Measurements from ENCODE around the gene ATOSA.

The ATOSA gene

DNA sequence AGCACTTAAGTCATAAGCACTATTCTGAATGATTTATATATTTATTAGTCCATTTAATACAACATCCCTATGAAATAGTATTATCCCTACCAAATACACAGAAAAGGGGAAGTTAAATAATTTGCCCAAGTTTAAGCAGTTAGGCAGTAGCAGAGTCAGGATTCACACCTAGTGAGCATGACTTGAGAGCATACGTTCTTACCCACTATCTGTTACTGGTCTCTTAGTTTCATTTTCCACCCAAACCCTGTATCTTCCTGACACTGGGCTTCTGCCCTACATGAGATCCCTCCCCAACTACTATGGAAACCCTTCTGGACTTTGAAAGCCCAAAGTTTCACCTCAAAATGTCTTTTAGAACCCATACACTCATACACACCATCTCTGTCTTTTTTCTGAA lies 4.4 kb upstream of the ATOSA start:
- DNase-seq (ENCODE audit: low read depth), result no peak

DNA sequence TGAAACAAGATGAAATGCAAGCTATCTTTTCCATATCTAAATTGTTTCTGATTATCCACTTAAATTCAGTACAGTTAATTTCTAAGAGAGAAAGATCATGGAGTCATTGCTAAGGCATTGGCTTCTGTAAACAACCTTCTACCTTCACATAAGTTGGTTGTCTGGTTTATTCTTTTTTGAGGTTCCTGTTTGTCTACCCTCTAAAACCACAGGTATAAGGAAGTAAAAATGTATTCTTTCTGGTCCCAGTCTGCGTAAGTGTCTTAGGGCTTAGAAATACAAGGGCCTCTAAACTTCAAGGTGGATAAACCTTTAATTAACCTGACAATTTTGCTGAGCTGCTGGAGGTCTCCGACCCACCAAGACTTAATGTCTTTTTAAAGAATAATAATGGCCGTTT lies 3.6 kb upstream of the ATOSA start:
- no peak for DNase-seq (ENCODE audit: low read depth)

DNA sequence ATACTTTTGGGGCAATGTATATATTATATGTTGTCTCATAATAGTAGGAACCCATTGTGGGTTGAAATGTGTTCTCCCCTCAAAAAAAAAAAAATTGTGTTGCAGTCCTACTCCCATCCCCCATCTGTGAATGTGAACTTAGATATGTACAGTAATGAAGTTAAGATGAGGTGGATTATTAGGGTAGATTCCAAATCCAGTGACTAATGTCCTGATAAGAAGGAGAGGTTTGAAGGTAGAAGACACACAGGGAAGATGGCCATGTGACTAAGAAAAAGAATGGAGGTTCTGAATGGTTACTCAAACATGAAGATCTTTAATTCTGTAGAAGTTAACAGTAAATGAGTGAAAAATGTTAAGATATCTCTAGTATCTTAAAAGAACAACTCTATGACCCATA lies 3.0 kb upstream of the ATOSA start:
- no peak for DNase-seq (ENCODE audit: low read depth)

DNA sequence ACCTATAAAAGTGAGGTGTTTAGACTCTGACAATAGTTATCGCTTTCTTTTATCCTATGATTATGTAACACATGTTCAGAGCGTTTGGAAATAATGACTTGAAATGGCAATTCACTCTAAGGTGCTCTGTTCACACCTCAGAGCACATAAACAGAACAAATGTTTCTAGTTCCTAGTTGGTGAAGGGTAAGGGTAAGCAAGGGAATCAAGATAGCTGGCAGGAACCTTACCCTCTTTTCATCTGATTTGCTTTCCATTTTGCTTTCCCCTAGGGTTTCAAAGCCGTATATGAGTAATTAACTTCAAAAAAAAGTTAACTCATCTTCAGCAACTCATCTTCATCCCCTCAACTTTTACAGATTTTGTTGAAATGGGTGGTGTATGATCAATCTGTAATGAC lies 2.3 kb upstream of the ATOSA start:
- no peak for DNase-seq (ENCODE audit: low read depth)

DNA sequence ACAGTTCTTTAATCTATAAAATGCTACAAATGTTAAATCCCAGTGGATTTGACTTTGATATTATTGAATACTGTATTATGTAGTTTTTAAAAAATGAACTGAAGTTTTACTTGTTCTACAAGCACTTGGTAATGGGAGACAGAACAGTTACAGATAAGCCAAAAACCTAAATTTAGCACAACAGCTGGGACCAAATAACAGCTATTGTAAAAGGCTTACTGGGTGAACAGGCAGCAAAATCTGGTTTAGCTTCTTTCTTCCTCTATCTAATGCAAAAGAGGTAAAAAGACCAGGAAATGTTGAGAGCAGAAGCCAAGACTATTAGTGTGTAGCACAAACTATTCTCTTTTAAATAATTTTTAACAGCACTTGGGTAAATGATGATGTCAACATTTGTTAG lies 1.6 kb upstream of the ATOSA start:
- DNase-seq (ENCODE audit: low read depth), result no peak

DNA sequence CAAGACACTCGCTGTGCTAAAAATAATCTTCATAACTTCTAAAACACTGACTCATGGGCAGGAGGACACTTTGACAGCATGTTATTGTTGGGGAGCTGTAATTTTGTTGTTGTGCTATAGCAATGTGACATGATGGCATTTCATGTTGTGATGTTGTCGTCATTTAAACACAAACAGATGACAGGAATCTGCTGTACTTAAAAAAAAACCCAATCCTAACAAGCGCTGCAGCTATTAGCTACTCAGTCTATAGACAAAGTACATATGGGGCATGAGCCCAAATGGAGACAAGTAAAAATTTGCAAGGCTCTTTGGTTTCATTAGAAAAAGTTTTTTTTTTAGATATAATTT lies 828 bp upstream of the ATOSA start:
- DNase-seq (ENCODE audit: low read depth), result peak; percentile 60

DNA sequence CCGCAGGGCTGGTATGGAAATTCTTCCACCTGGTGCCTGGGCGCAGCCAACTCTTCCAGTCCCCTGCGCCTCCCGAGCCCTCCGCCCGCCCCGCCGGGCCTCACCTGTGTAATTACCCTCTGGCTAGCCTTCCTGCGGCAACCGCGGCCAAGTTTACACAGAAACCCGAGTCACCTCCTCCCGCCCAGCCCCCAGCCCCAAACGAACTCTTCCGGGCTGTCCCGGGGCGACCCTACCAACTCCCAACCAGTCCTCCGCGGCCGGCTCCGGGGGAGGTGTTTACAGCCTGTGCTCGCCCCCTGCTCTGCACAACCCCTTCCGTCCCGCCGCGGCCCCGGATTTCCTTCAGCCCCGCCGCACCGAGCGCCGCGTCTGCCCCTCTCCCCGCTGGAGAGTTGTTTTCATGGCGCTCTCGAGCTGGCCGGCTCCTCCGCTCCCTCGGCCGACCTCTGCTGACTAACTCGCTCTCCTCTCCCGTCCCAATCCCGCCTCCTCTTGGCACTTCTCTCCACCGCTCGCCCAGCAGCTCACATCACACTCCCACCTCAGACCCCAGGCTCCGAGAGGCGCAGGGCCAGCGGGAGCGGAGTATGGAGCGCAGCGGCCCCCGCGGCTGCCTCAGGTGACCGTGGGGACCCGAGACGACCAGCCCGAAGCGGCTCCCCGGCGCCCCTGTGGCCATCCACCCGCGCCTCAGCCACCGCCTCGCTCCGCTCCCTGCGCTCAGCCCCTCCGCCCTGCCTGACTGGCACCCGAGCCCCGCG lies 538 bp downstream of the ATOSA start:
- DNase-seq (ENCODE audit: low read depth), result peak; percentile 68

DNA sequence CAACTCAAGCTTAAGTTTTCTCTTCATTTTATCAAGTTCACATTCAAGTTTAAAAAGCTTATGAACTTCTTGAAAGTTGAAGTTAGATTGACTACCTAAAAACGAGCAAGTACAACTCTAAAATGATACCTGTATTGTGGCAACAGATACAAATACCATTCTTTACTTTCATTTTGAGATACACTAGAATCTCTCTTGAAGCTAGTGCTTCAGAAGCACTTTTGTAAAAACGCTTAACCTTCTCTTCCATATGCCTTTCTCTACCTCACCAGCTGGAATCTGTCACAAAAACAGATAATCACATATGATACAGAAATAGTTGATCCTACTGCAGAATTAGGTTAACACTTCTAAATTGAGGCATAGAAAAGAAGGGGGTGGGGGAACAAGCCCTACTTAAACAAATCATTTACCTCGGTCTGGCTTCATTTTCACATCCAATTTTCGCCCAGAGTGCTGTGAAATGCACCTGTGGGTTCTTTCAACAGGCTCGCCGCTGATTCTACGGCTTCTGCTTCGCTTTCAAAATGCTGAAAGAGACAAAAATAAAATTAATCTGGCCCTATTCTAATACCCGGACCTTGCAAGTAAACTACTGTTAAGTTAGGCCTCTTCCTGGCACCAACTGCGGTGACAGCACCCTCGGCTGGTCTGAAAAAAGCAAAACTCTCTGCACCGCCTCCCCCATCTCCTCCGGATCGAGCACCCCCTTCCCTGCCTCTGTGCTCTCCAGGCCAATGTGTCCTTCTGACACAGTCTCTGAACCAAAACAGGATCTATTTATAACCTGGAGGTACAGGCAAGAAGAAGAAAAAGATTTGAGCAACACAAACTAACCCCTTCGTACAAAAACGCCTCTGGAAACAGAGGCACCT lies 1.4 kb downstream of the ATOSA start:
- peak; percentile 74 for DNase-seq (ENCODE audit: low read depth)

DNA sequence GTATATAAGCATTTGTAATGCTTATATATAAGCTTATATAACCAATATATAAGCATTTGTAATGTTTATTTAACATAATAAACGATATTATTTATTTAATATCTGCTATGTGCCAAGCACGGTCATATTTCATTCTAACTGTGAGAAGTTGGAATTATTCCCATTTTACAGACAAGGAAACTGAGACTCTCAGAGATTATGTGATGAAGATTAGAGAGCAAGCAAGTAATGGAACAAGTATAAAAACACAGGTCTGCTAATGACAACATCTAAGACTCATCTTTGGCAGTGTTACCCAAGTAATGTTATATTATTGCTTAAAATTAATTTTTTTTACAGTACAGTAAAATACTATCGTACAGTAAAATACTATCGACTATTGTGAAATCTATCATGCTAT lies 4.4 kb downstream of the ATOSA start:
- DNase-seq (ENCODE audit: low read depth), result no peak

DNA sequence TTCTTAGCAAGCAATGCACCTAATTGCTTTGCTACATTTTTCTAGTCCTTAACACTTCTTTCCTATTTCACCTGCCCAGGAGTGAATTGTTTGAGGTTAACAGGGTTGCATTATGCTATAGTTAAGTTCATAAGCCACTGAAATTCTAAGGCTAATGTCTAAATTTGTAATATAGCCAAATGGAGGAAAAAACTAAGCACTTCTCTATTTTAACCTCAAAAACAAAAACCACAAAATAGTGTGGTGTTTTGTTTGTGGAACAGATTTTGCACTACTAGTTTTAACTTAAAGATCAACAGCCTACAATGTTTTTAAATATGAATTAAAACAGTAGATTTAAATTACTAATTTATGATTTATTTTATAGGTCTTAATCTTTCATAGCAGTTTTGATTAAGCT lies 5.5 kb downstream of the ATOSA start:
- no peak for DNase-seq (ENCODE audit: low read depth)

DNA sequence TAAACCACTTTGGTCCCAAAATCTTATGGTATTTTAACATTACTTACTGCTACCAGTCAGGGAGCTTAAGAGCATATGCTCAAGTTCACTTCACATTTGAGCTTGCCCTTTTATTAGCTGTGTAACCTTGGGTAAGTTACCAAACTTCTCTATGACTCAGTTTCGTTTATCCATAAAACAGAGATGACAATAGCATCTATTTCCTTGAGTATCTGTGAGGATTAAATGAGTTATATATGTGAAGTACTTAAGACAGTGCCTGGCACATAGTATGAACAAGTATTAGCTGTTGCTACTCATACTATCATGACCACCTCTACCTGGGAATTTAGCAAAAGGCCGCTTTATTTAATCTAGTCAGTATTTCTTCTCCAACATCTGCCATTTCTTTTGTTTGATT lies 5.9 kb downstream of the ATOSA start:
- DNase-seq (ENCODE audit: low read depth), result no peak

DNA sequence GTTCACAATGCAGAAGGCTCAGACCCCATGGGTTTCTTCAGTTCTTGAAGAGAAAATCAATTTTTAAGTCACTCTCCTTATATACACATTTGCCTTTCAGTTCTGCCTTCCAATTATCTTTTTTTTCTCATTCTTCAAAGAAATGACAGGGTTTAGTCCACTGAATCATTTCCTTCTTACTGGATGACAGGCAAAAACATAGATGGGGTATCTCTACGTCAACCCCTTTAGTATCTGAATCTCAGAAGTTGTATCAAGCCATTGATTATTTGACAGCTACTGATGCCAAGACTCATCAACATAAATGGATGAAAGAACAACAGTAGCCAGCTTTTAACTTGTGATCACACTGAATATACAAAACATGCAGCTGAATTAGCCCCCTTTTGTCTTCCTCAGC lies 6.5 kb downstream of the ATOSA start:
- no peak for DNase-seq (ENCODE audit: low read depth)

DNA sequence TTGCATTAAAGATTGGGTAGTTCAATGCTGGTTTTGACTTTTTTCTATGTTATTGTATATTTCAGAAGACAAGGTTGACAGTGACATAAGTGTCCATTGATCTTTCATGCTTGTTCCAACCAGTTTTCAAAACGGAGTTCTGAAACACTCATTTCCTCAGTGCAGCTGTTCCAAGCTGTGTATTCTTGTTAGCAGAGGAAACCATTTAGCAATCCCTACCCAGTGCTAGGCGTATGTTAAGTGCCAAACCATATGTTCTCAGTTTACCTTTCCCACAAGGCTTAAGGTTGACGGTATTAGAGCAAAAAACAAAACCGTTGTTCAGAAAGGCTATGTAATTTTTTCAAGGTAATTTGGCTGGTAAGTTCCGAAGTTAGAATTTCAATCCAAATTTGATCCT lies 9.1 kb downstream of the ATOSA start:
- no peak for DNase-seq (ENCODE audit: low read depth)

DNA sequence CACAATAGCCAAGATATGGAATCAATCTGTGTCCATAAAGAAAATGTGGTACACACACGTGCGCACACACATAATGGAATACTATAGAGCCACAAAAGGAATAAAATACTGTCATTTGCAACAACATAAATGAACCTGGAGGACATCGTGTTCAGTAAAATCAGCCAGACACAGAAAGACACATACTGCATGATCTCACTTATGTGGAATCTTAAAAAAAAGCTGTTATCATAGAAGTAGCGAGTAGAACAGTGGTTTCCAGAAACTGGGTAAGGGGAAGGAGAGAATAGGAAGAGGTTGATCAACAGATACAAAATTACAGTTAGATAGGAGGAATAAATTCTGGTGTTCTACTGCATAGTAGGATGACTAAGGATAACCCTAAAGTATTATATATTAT lies 11.1 kb downstream of the ATOSA start:
- no peak for DNase-seq (ENCODE audit: low read depth)

DNA sequence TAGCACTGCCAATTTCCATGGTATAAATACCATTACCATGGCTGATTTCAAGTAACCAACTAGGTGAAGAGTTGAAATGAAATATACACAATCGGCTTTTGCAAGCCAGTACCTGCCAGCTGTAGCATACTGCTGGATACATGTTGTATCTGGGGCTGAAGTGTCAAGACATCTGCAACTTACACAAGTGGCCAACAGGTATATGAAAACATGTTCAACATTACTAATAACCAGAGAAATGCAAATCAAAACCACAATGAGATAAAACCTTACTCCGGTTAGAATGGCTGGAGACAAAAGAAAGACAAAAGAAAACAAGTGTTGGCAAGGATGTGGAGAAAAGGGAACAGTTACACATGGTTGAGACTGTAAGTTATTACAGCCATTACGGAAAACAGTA lies 11.6 kb downstream of the ATOSA start:
- DNase-seq (ENCODE audit: low read depth), result no peak

DNA sequence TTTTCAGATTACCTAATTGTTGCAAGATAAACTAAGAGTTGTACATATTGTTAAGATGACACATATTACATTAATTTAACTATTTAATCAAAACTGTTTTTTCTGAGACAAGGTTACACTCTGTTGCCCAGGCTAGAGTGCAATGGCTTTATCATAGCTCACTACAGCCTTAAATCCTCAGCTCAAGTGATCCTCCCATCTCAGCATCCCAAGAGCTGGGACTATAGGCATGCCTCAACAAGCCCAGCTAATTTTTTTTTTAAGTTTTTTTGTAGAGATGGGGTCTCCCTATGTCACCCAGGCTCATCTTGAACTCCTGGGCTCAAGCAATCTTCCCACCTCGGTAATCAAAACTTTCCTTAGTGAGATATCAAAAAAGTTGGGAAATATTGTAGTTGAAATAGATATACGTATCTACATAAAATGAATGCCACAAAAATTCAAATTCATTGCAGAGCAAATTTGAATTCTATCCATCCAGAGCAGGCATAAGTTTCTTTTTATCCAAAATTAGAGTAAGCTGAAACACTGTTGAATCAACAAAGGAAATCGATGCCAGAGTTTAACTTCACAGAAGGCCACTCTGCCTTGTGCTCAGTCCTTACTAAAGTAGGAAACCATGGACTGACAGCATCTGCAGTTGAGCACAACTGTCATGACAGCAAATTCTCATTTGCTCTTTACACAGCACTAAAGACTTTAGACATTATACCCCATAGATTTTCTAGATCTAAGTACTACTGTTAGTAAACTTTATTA lies 15.5 kb downstream of the ATOSA start:
- DNase-seq (ENCODE audit: low read depth), result no peak

DNA sequence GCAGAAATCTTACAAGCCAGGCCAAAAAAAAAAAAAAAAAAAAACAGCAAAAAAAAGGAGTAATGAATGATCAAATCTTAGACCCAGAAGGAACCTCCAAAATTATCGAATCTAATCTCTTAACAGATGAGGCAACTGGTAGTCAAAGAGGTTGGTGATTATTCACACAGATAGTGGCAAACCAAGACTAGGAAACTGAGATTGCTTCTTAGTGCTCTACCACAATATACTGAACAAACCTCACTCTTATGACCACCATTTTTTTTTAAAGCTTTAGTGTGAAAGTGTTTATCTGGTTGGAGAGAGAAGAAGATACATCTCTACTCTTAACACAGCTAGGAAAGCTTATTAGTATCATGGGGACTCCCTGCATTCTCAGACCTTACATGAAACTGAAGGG lies 17.3 kb downstream of the ATOSA start:
- DNase-seq (ENCODE audit: low read depth), result no peak

DNA sequence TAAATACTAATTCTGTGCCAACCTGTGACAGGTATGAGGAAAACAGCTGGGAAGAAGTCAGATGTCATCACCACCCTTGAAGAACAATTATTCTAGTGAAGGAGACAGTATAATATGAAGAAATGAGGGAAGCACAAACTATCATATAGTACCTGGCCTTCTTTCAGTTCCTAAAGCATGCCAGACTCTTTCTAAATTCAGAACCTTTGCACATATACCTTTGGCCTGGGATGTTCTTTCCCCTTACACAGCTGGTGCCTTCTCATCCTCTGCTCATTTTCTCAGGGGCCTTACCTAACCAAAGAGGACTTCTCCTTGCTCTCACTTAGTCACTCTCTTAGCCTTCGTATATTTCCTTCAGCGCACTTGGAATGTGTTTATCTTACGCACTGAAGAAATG lies 19.0 kb downstream of the ATOSA start:
- no peak for DNase-seq (ENCODE audit: low read depth)

DNA sequence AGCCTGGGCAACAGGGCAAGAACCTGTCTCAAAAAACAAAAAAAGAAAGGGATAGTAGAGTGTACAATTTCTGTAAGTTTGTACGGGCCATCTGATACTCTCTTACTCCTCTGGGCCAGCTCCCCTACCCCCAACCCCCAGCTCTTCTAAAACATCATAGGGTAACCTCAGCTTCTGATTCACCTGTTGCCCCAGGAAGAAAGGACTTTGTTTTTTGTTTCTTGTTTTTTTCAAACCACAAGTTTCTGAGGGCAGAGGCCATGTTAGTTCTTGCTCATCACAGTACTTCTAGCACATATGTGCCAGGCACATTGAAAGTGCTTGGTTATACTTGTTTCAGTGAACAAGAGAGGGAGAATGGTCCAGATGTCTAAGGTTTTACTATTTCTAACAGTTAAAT lies 20.2 kb downstream of the ATOSA start:
- DNase-seq (ENCODE audit: low read depth), result no peak

DNA sequence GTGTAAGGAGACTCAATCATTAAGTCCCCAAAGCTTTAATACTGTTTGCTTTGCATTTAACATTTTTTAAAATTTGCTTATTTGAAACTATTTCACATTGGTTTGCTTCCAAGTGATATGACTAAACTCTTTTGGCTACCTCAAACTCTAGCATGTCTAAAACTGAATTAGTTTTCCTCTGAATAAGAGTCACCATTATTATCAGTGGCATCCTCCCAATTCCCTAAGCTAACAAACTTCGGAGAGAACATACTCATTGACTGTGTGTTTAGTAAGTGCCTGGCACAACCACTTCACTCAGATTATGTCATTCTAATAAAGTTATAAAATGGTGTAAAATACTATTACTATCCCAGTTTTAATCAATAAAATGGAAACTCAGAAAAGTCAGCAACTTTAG lies 21.9 kb downstream of the ATOSA start:
- DNase-seq (ENCODE audit: low read depth), result peak; percentile 90

DNA sequence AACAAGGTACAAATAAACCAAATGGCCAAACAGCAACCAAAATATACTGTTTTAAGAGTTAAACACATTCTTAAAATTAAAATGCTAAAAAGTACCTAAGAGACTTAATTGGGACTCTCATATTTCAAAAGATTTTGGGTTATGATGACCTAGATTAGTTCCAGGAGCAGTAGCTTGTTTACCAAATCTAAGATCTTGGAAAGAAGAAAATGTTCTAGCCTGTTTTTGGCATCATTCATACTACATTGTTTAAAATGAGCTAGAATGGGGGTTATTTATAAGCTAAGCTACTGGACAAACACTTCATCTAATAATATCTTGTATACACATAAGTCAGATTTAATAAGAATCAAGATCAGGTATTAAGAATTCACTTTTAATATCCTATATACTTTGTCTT lies 22.8 kb downstream of the ATOSA start:
- DNase-seq (ENCODE audit: low read depth), result no peak

DNA sequence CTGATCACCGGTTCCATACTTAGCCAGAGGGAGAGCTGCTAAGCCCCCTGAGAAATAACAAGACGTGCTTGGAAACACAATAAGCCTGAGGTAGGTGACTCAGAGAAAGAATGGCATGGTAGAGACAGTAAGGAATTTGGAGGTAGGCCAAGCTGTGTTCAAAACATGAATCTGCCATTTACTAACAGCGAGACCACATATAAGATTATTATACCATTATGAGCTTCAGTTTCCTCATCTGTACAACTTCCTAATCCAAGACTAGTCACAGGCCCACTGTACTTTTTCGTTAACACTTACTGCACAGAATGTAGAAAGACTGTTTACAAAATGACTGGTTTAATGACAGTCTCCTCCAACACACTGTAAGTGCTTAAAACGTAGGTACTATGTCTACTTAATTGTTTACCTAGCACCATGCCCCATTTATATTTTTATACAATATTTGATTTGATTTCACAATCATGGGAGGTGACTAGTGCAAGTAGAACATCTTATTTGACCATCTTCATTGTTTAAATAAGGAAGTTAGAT lies 25.7 kb downstream of the ATOSA start:
- DNase-seq (ENCODE audit: low read depth), result peak; percentile 88

DNA sequence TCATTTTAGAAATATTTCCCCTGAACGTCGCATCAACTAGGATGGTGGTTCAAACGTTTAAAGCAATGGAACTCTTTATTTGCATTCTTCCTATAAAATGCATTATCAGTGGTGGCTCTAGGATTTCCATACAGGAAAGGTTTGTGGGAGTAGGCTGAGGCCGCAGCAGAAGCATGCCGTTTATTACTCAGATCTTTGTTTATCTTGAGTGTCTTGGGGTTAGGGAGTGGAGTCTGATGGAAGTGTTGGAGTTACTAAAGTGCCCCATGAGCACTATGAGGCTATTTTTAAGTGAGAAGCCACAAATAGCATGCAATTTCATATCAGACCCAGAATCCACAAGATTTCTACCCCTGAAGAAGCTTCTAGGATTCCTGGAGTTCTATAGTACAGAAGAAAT lies 26.2 kb downstream of the ATOSA start:
- peak; percentile 88 for DNase-seq (ENCODE audit: low read depth)

Measured in EH (cell line).